Measurements from ENCODE around the gene TCF12. TPM values are rescaled to one million over a fixed set of nuclear protein-coding genes. Genes with fewer than 3 reads are reported as not detected.

TCF12 gene
- total RNA-seq, 1 experiment from 2014 or later, result 76.7 TPM

DNA sequence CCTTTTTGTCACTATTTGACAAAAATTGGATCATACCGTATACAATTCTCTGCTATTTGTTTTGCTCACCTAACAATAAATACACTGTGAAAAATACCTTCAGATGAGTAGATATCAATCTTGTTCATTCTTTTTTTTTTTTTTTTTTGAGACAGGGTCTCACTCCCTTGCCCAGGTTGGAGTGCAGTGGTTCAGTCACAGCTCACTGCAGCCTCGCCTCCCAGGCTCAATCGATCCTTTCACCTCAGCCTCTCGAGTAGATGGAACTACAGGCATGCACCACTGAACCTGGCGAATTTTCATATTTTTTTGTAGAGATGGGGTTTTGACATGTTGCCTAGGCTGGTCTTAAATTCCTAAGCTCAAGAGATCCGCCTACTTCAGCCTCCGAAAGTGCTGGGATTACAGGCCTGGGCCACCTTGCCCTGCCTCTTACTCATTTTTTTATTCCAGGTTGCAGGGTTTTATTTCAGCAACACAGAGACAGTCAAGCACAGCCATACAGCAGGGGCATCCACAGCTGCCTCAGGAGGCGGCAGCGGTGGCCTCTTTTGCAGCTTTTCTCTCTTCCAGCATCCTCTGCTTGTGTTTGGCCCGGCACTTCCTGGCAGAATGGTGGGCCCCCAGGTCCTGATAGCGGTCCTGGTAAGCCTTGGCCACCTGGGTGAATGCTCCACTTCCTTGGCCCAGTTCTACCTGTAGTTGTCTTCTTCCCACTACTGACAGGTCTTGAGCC lies 406.7 kb downstream of the TCF12 start:
- H2BK12ac ChIP-seq (ENCODE audit: insufficient read length, low read depth, low read length), result no peak overlapping the region
- H3K9ac ChIP-seq (ENCODE audit: extremely low read depth, insufficient read length, low read length), result no peak overlapping the region
- H4K5ac ChIP-seq (ENCODE audit: insufficient read length, low read depth, low read length), result no peak overlapping the region
- Mint-ChIP-seq H3K27ac (peak overlapping the region in 1 of 3 experiments; percentile 90; a peak in 1 of 7 replicates), H3K36me3 (ENCODE audit: insufficient read depth in 1 of 3, low read depth in 3 of 3) (no peaks in the 10 kb centered on the region), H3K9me3 (no peaks in the 10 kb centered on the region), H3K4me1 (peaks cover 27 to 52% of the 10 kb centered on the region in 2 experiments), H3K27me3 (ENCODE audit: low read depth) (no peaks in the 10 kb centered on the region), H3K4me3 (no peak overlapping the region; a peak in 1 of 5 replicates)
- H2BK5ac ChIP-seq (ENCODE audit: insufficient read length, low read length), result no peak overlapping the region
- H4K8ac ChIP-seq (replicated peaks; ENCODE audit: insufficient read length, low read depth, low read length), result no peak overlapping the region
- no peak for DNase-seq
- no peak overlapping the region for H3T11ph ChIP-seq (ENCODE audit: low read length)
- H4K91ac ChIP-seq (ENCODE audit: insufficient read length, low read depth, low read length), result no peak overlapping the region
- H2BK20ac ChIP-seq (ENCODE audit: low read depth, low read length, poor library complexity, severe bottlenecking), result no peak overlapping the region
- H3K4me2 ChIP-seq (ENCODE audit: insufficient read depth, insufficient read length, low read length), result no peak overlapping the region
- H3K27ac ChIP-seq (ENCODE audit: insufficient read length, low read depth, low read length), result no peak overlapping the region
- TF ChIP-seq, protein P1, sequence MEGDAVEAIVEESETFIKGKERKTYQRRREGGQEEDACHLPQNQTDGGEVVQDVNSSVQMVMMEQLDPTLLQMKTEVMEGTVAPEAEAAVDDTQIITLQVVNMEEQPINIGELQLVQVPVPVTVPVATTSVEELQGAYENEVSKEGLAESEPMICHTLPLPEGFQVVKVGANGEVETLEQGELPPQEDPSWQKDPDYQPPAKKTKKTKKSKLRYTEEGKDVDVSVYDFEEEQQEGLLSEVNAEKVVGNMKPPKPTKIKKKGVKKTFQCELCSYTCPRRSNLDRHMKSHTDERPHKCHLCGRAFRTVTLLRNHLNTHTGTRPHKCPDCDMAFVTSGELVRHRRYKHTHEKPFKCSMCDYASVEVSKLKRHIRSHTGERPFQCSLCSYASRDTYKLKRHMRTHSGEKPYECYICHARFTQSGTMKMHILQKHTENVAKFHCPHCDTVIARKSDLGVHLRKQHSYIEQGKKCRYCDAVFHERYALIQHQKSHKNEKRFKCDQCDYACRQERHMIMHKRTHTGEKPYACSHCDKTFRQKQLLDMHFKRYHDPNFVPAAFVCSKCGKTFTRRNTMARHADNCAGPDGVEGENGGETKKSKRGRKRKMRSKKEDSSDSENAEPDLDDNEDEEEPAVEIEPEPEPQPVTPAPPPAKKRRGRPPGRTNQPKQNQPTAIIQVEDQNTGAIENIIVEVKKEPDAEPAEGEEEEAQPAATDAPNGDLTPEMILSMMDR (conservative IDR thresholded peaks at IDR 0.05), result no peak
- no peaks in the 10 kb centered on the region for H3K23me2 ChIP-seq (ENCODE audit: insufficient read length, low read depth, low read length, poor library complexity, severe bottlenecking)
- no peak overlapping the region for H2AFZ ChIP-seq (ENCODE audit: low read length)
- H2BK120ac ChIP-seq (ENCODE audit: low read depth, low read length, poor library complexity, severe bottlenecking), result no peak overlapping the region
- no peaks in the 10 kb centered on the region for H3K27me3 ChIP-seq (ENCODE audit: insufficient read depth, low read length)
- WGBS (ENCODE audit: extremely low coverage, insufficient read length, low lambda C conversion rate), result no CpG with 5 or more reads among the region's 11 CpGs
- no peak overlapping the region for H3K4ac ChIP-seq (ENCODE audit: low read depth, low read length)
- H3K56ac ChIP-seq (ENCODE audit: insufficient read length, low read depth, low read length), result no peak overlapping the region
- H2BK15ac ChIP-seq (ENCODE audit: low read depth, low read length), result no peak overlapping the region
- no peak overlapping the region for H2AK5ac ChIP-seq (ENCODE audit: insufficient read length, low read length)
- no peaks in the 10 kb centered on the region for H3K9me3 ChIP-seq (ENCODE audit: control insufficient read depth, low read depth, low read length)
- no peaks in the 10 kb centered on the region for H3K79me1 ChIP-seq (ENCODE audit: insufficient read depth, low read depth, low read length, poor library complexity, severe bottlenecking)
- peaks cover 3% of the 10 kb centered on the region; the same call in 1 of the 2 replicates for H3K4me1 ChIP-seq (ENCODE audit: insufficient read depth, low read length)
- H3K14ac ChIP-seq (ENCODE audit: insufficient read depth, low read length), result no peak overlapping the region
- no peak overlapping the region for H3K23ac ChIP-seq (ENCODE audit: insufficient read length, low read depth, low read length)
- no peaks in the 10 kb centered on the region for H3K79me2 ChIP-seq (ENCODE audit: insufficient read depth, low read length)
- H4K20me1 ChIP-seq (ENCODE audit: control insufficient read depth, insufficient read depth, insufficient read length), result no peaks in the 10 kb centered on the region
- H3K18ac ChIP-seq (ENCODE audit: insufficient read length, low read depth, low read length), result no peak overlapping the region

Data from H9 (cell line).